Measurements from ENCODE around the gene COL20A1.

DNA sequence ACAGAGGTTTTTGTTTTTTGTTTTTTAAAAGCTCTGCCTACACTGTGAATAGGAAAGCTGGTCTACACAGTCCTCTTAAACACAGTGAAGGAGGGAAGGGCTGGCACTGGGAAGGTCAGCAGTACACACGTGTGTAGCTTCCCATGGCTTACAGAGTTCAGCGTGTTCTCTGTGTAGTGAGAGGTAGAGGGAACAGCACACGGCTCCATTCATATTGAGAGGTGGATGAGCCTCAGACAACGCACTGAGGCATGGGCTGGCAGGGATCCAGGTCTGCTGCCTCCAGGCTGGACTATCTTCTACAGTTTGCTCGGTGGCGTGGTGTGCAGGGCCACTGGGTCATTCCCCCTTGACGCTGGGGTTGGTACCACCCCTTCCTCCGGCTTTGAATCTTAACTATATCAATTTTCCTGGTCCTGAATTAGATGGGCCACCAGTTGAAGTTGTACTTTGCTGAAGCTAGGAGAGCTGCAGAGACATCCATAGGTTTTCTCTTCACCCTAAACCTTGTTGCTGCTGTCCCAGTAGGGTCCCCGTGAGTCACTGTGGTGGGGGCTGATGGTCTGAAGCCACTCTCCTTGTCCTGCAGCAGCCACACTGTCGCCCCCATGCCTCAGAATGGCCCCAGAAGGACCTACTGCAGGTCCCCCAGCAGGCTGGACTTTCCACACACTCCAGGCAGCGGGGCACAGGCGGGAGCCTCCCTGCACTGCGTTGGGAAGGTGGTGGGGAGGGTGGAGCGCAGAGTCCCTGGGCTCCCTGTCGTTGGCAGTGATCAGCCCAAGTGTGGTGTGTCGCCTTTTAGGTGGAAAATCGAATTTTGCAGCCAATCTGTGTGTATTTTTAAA, 18.4 kb upstream of the COL20A1 start:
- TF ChIP-seq CTCF (IDR thresholded peaks at IDR 0.05) (no peak), EP300 (IDR thresholded peaks at IDR 0.05) (no peak)
